GM12892 (cell line): ENCODE results near the gene FAR2.
"Not testable (repeated sequence)": the region's sequence is repeated elsewhere in the genome, so short reads cannot be mapped to it uniquely, and the experiment has no call there.

ENCODE experiments used
- POLR2A ChIP-seq: IDR thresholded peaks from 2 replicates; pipeline ENCODE4 v1.6.1; 2011; ENCODE audit warnings: low read depth, low read length, control low read depth
- POLR2AphosphoS5 ChIP-seq: IDR thresholded peaks from 2 replicates; pipeline ENCODE4 v1.6.1; 2011; ENCODE audit warnings: low read depth, low read length, control low read depth
- TAF1 ChIP-seq: IDR thresholded peaks from 2 replicates; pipeline ENCODE4 v1.6.1; 2011; ENCODE audit warnings: low read depth, mild to moderate bottlenecking, control low read depth, low read length, borderline replicate concordance

- not testable (repeated sequence) for TF ChIP-seq POLR2A, TAF1, POLR2AphosphoS5
Observed at GRCh38 chr12:29182247-29182646, 33.2 kb downstream of the FAR2 start.
